B cell (primary cell): ENCODE results near the gene RPS28. TPM values are rescaled to one million over a fixed set of nuclear protein-coding genes. Genes with fewer than 3 reads are reported as not detected.

Experiments used
- ATAC-seq: fragments of 200-7000 bp; cut with Tn5 transposase; one replicate; pipeline ENCODE4 v1.10.0; 2021; ENCODE audit warnings: low read depth, mild to moderate bottlenecking, moderate number of reproducible peaks, moderate library complexity
- CTCF ChIA-PET: fragments of 350-600 bp; sonication (Branson Sonifier 250); formaldehyde crosslinking; loops from one replicate; lab custom pipeline; 2021; ENCODE audit warnings: antibody characterized with exemption, inconsistent platforms; lab: Charles Lee
- POLR2A ChIA-PET: fragments of 350-600 bp; sonication (Branson Sonifier 250); formaldehyde crosslinking; loops from one replicate; lab custom pipeline; 2021; ENCODE audit warnings: antibody characterized with exemption; lab: Charles Lee
- DNase-seq: peaks from one replicate; pipeline ENCODE4 v3.0.0; 2013
- H2AFZ ChIP-seq: 2 replicates; pipeline ENCODE4 v1.6.1; 2012; ENCODE audit warnings: mild to moderate bottlenecking, low read depth, low read length; ENCODE audit not compliant: insufficient read depth, poor library complexity, severe bottlenecking
- H3K27ac ChIP-seq, 2 donors: 1 replicate in 1 of 2; 2 replicates in 1 of 2; pipeline ENCODE4 v1.5.1; 2012 to 2013; ENCODE audit warnings: low read length in 2 of 2, mild to moderate bottlenecking in 2 of 2, moderate library complexity in 1 of 2
- H3K27me3 ChIP-seq, 4 experiments: fragments of 200-600 bp in 1 of 4; sonication (generic) in 1 of 4; replicated peaks in 1 of 4; 1 replicate in 2 of 4; 2 replicates in 2 of 4; pipeline versions ENCODE4 v1.6.1 to v1.7.0; 2013 to 2016; ENCODE audit warnings: low read length in 3 of 4, mild to moderate bottlenecking in 2 of 4, mixed read lengths in 1 of 4, moderate library complexity in 1 of 4; ENCODE audit not compliant: insufficient read depth in 4 of 4, control insufficient read depth in 3 of 4; ENCODE audit errors: control extremely low read depth in 1 of 4
- H3K36me3 ChIP-seq, 2 experiments: replicated peaks in 1 of 2; 1 replicate in 1 of 2; 2 replicates in 1 of 2; pipeline versions ENCODE4 v1.6.1 to v1.7.1; 2013; ENCODE audit warnings: low read length in 1 of 2; ENCODE audit not compliant: insufficient read depth in 2 of 2, control insufficient read depth in 1 of 2; ENCODE audit errors: control extremely low read depth in 1 of 2, extremely low read depth in 1 of 2
- H3K4me1 ChIP-seq, 2 donors: fragments of 200-600 bp in 1 of 2; sonication (generic) in 1 of 2; 1 replicate in 1 of 2; 2 replicates in 1 of 2; pipeline versions ENCODE4 v1.5.1 to v1.6.1; 2013 to 2017; ENCODE audit warnings: low read length in 2 of 2; ENCODE audit not compliant: control insufficient read depth in 2 of 2, insufficient read depth in 2 of 2
- H3K4me2 ChIP-seq: replicated peaks from 2 replicates; pipeline ENCODE3; 2012; ENCODE audit warnings: mild to moderate bottlenecking, low read depth, low read length; ENCODE audit not compliant: poor library complexity, severe bottlenecking
- H3K4me3 ChIP-seq, 5 experiments: fragments of 200-600 bp in 1 of 5; sonication (generic) in 1 of 5; 1 replicate in 3 of 5; 2 replicates in 2 of 5; pipeline versions ENCODE4 v1.5.1 to v1.7.0; 2011 to 2016; ENCODE audit warnings: low read length in 4 of 5, mild to moderate bottlenecking in 4 of 5, low read depth in 2 of 5, control low read depth in 1 of 5, moderate library complexity in 1 of 5; ENCODE audit not compliant: insufficient read depth in 1 of 5; ENCODE audit errors: control extremely low read depth in 1 of 5, extremely low read depth in 1 of 5
- H3K79me2 ChIP-seq: fragments of 200-600 bp; sonication (generic); one replicate; pipeline ENCODE4 v1.6.0; 2016; ENCODE audit warnings: low read length; ENCODE audit not compliant: control insufficient read depth, insufficient read depth
- H3K9ac ChIP-seq: fragments of 200-600 bp; sonication (generic); 2 replicates; pipeline ENCODE4 v1.6.1; 2017; ENCODE audit warnings: mild to moderate bottlenecking, low read length, moderate library complexity
- H3K9me3 ChIP-seq, 3 donors: one replicate each; pipeline versions ENCODE4 v1.6.1 to v1.7.1; 2013; ENCODE audit warnings: low read length in 2 of 3; ENCODE audit not compliant: control insufficient read depth in 2 of 3, insufficient read depth in 1 of 3; ENCODE audit errors: control extremely low read depth in 1 of 3
- H4K20me1 ChIP-seq: 2 replicates; pipeline ENCODE4 v1.6.0; 2012; ENCODE audit warnings: mild to moderate bottlenecking, low read length; ENCODE audit not compliant: insufficient read depth, control insufficient read depth, poor library complexity, severe bottlenecking
- H3K27ac Mint-ChIP-seq: one replicate; pipeline ENCODE4 v1.8.0; 2021; ENCODE audit warnings: mixed read lengths
- H3K27me3 Mint-ChIP-seq: one replicate; pipeline ENCODE4 v1.8.0; 2021; ENCODE audit warnings: mixed read lengths
- H3K4me1 Mint-ChIP-seq: one replicate; pipeline ENCODE4 v1.8.0; 2021; ENCODE audit warnings: mixed read lengths
- H3K4me3 Mint-ChIP-seq: one replicate; pipeline ENCODE4 v1.8.0; 2021; ENCODE audit warnings: mixed read lengths
- H3K9me3 Mint-ChIP-seq: one replicate; pipeline ENCODE4 v1.8.0; 2022; ENCODE audit warnings: mixed read lengths; ENCODE audit not compliant: insufficient read depth
- CTCF ChIP-seq: fragments of 200-600 bp; IDR thresholded peaks from one replicate; pipeline ENCODE4 v1.8.0; 2022; ENCODE audit warnings: antibody characterized with exemption, mild to moderate bottlenecking
- EZH2 ChIP-seq: IDR thresholded peaks from 2 replicates; pipeline ENCODE4 v1.6.1; 2012; ENCODE audit warnings: borderline replicate concordance, low read depth, mild to moderate bottlenecking, moderate library complexity, low read length; ENCODE audit not compliant: insufficient read depth, poor library complexity, severe bottlenecking
- WGBS: methylation state at CpG from one replicate; pipeline ENCODE4 v1.1.5; 2013; ENCODE audit warnings: missing lambda C conversion rate; ENCODE audit not compliant: insufficient coverage; 5-methylcytosine and 5-hydroxymethylcytosine counted together
- intact Hi-C: fragments of 100-400 bp; cut with micrococcal nuclease; formaldehyde crosslinking; loops from one replicate; pipeline ENCODE4 v1.10.0; 2022
- polyA plus RNA-seq: library from polyadenylated mRNA; depleted of rRNA; stranded (reverse); fragments of >200 nt; gene quantifications from 2 replicates; pipeline ENCODE4 v1.2.3, GENCODE V29; 2012
- total RNA-seq, 2 donors: library from RNA; stranded (reverse); fragments of 120-200 nt in 1 of 2; gene quantifications; 1 replicate in 1 of 2; 2 replicates in 1 of 2; pipeline versions ENCODE4 v1.2.3 to v1.2.4, GENCODE V29; 2013 to 2022

Gene RPS28
- total and polyA plus RNA-seq, 2 donors (not counting 1 experiment from before 2014, with no cell fraction given), result 1,800 to 2,579 TPM

GRCh38 chr19:8320564-8321066 lies 681 bp upstream of the RPS28 start:
- Histone ChIP-seq H3K4me3 (peak overlapping the region; percentile 78 to 99 (median 96)), H3K36me3 (peaks cover 0 to 26% of the 10 kb centered on the region in 2 experiments)
- peak; percentile 33 for DNase-seq

More at GRCh38 chr19:8320564-8321066, 681 bp upstream of the RPS28 start:
- under 1% methylated on average over 14 of the region's 16 CpGs for WGBS
- Histone ChIP-seq H3K27me3 (no peaks in the 10 kb centered on the region), H3K4me1 (peaks cover 18 to 39% of the 10 kb centered on the region in 2 donors), H3K79me2 (peaks cover 53% of the 10 kb centered on the region), H3K27ac (peak overlapping the region; percentile 80 to 92), H3K9ac (peak overlapping the region; percentile 98), H2AFZ (peak overlapping the region; percentile 91), H3K4me2 (peak overlapping the region; percentile 90), H3K9me3 (no peaks in the 10 kb centered on the region), H4K20me1 (peaks cover 13% of the 10 kb centered on the region)
- TF ChIP-seq EZH2 (no peak), CTCF (no peak)
- intact Hi-C loops, result loop anchor here (1.0 kb wide), 5 partner anchors 12 to 376 kb away; partner anchors contain the start of genes CD320 and RAB11B
- peak overlapping the region; percentile 91 for H3K27ac Mint-ChIP-seq
- H3K9me3 Mint-ChIP-seq, result no peaks in the 10 kb centered on the region
- peaks cover 42% of the 10 kb centered on the region for H3K4me1 Mint-ChIP-seq
- no peak for ATAC-seq
- POLR2A ChIA-PET, result interaction anchor here (0.5 to 2.5 kb wide), 10 partner anchors 14 to 400 kb away, joined by 3 to 6 read pairs (median 4); partner anchors contain the start of genes RAB11B and ZNF414
- CTCF ChIA-PET, result interaction anchor here (1.3 to 1.9 kb wide), 7 partner anchors 9 to 185 kb away, joined by 3 to 8 read pairs (median 5); no protein-coding TSS in a partner anchor
- H3K4me3 Mint-ChIP-seq, result peak overlapping the region; percentile 92
- no peaks in the 10 kb centered on the region for H3K27me3 Mint-ChIP-seq
